H1 (cell line): ENCODE results near the gene PTPRO. TPM values are rescaled to one million over a fixed set of nuclear protein-coding genes. Genes with fewer than 3 reads are reported as not detected.

ENCODE experiments used
- CTCF ChIA-PET: fragments of 300-600 bp; sonication (Branson Sonifier 250); formaldehyde crosslinking; loops from one replicate; lab custom pipeline; 2021; ENCODE audit not compliant: partially characterized antibody; lab: Charles Lee
- POLR2A ChIA-PET: fragments of 300-600 bp; sonication (Branson Sonifier 250); formaldehyde crosslinking; loops from one replicate; lab custom pipeline; 2021; ENCODE audit warnings: inconsistent platforms; ENCODE audit not compliant: partially characterized antibody; lab: Charles Lee
- DNase-seq, 2 experiments: peaks; one replicate each; pipeline versions ENCODE4 v3.0.0 to v3.0.0-alpha.2; 2010 to 2022; ENCODE audit warnings: low spot score in 2 of 2, low read depth in 1 of 2, mixed read lengths in 1 of 2
- FAIRE-seq: peaks from 2 replicates; lab custom pipeline; 2011; peaks lifted over from hg19 to GRCh38; lab: Jason Lieb, UNC
- H2AFZ ChIP-seq: 2 replicates; pipeline ENCODE4 v1.8.1; 2012; ENCODE audit warnings: low read length, inconsistent platforms
- H2AK5ac ChIP-seq: 2 replicates; pipeline ENCODE4 v1.6.1; 2013; ENCODE audit warnings: low read depth, low read length
- H2BK120ac ChIP-seq: replicated peaks from 2 replicates; pipeline ENCODE3; 2013; ENCODE audit warnings: low read depth, low read length, inconsistent platforms
- H2BK12ac ChIP-seq: 2 replicates; pipeline ENCODE4 v1.6.1; 2013; ENCODE audit warnings: low read depth, low read length
- H2BK15ac ChIP-seq: 2 replicates; pipeline ENCODE4 v1.6.1; 2013; ENCODE audit warnings: low read length
- H2BK20ac ChIP-seq: 2 replicates; pipeline ENCODE4 v1.6.1; 2013; ENCODE audit warnings: low read length
- H2BK5ac ChIP-seq: 2 replicates; pipeline ENCODE4 v1.6.1; 2013; ENCODE audit warnings: low read depth, low read length
- H3K14ac ChIP-seq: 2 replicates; pipeline ENCODE4 v1.6.1; 2013; ENCODE audit warnings: inconsistent platforms; ENCODE audit not compliant: insufficient read length
- H3K18ac ChIP-seq: 2 replicates; pipeline ENCODE4 v1.6.1; 2013; ENCODE audit warnings: low read length; ENCODE audit errors: extremely low read depth
- H3K23ac ChIP-seq: 2 replicates; pipeline ENCODE4 v1.6.1; 2013; ENCODE audit warnings: inconsistent platforms; ENCODE audit not compliant: insufficient read length
- H3K23me2 ChIP-seq: 2 replicates; pipeline ENCODE4 v1.6.1; 2013; ENCODE audit warnings: low read depth, low read length
- H3K27ac ChIP-seq: 2 replicates; pipeline ENCODE4 v1.6.1; 2011; ENCODE audit warnings: low read depth, low read length, inconsistent platforms
- H3K27me3 ChIP-seq, 4 experiments: replicated peaks in 1 of 4; 1 replicate in 1 of 4; 2 replicates in 3 of 4; pipeline versions ENCODE4 v1.6.1 to v1.8.1; 2011 to 2013; ENCODE audit warnings: low read length in 3 of 4, mild to moderate bottlenecking in 3 of 4, inconsistent platforms in 2 of 4, mixed read lengths in 2 of 4, moderate library complexity in 1 of 4; ENCODE audit not compliant: control insufficient read depth in 3 of 4, insufficient read depth in 3 of 4; ENCODE audit errors: extremely low read depth in 1 of 4
- H3K36me3 ChIP-seq, 4 experiments: 2 replicates each; pipeline versions ENCODE4 v1.6.1 to v1.8.1; 2011 to 2013; ENCODE audit warnings: mild to moderate bottlenecking in 4 of 4, low read length in 3 of 4, moderate library complexity in 2 of 4, control low read depth in 1 of 4, inconsistent platforms in 1 of 4; ENCODE audit not compliant: insufficient read depth in 4 of 4, control insufficient read depth in 2 of 4
- H3K4ac ChIP-seq: replicated peaks from 2 replicates; pipeline ENCODE3; 2013; ENCODE audit warnings: low read length, low read depth, mixed read lengths, inconsistent platforms; ENCODE audit not compliant: insufficient read length
- H3K4me1 ChIP-seq, 4 experiments: replicated peaks in 1 of 4; 1 replicate in 1 of 4; 2 replicates in 3 of 4; pipeline versions ENCODE4 v1.6.1 to v1.8.1; 2011 to 2013; ENCODE audit warnings: low read length in 3 of 4, inconsistent platforms in 2 of 4, mixed read lengths in 1 of 4; ENCODE audit not compliant: insufficient read depth in 4 of 4, control insufficient read depth in 3 of 4
- H3K4me2 ChIP-seq, 2 experiments: 2 replicates each; pipeline versions ENCODE4 v1.6.1 to v1.8.1; 2011 to 2013; ENCODE audit warnings: low read depth in 2 of 2, low read length in 2 of 2, control low read depth in 1 of 2, inconsistent platforms in 1 of 2, mild to moderate bottlenecking in 1 of 2; ENCODE audit not compliant: insufficient read depth in 1 of 2
- H3K4me3 ChIP-seq, 4 experiments: fragments of 200-600, 300-600 bp in 1 of 4; sonication (generic), shearing (Covaris generic), sonication (Bioruptor Twin) in 1 of 4; 2 replicates each; pipeline versions ENCODE4 v1.5.1 to v1.8.1; 2011 to 2016; ENCODE audit warnings: low read length in 4 of 4, low read depth in 3 of 4, control low read depth in 2 of 4, inconsistent platforms in 2 of 4, mild to moderate bottlenecking in 2 of 4, mixed read lengths in 1 of 4, moderate library complexity in 1 of 4; ENCODE audit not compliant: insufficient read depth in 2 of 4; ENCODE audit errors: extremely low read depth in 1 of 4
- H3K56ac ChIP-seq: replicated peaks from 2 replicates; pipeline ENCODE3; 2013; ENCODE audit warnings: low read depth, mild to moderate bottlenecking, mixed read lengths, low read length, inconsistent platforms; ENCODE audit not compliant: insufficient read length
- H3K79me1 ChIP-seq: 2 replicates; pipeline ENCODE4 v1.6.1; 2013; ENCODE audit warnings: low read depth, low read length, control low read depth
- H3K79me2 ChIP-seq, 2 experiments: 2 replicates each; pipeline versions ENCODE4 v1.6.1 to v1.8.1; 2012 to 2013; ENCODE audit warnings: low read length in 2 of 2, mild to moderate bottlenecking in 2 of 2, inconsistent platforms in 1 of 2; ENCODE audit not compliant: insufficient read depth in 2 of 2, control insufficient read depth in 1 of 2
- H3K9ac ChIP-seq, 4 experiments: replicated peaks in 1 of 4; 1 replicate in 1 of 4; 2 replicates in 3 of 4; pipeline versions ENCODE4 v1.6.1 to v1.8.1; 2011 to 2013; ENCODE audit warnings: low read depth in 3 of 4, low read length in 3 of 4, control low read depth in 2 of 4, mild to moderate bottlenecking in 2 of 4, moderate library complexity in 2 of 4, inconsistent platforms in 1 of 4; ENCODE audit errors: extremely low read depth in 1 of 4
- H3K9me3 ChIP-seq, 2 experiments: 2 replicates each; pipeline versions ENCODE4 v1.6.1 to v1.8.1; 2012 to 2013; ENCODE audit warnings: mild to moderate bottlenecking in 2 of 2, moderate library complexity in 2 of 2, control low read depth in 1 of 2, inconsistent platforms in 1 of 2, low read depth in 1 of 2, low read length in 1 of 2, mixed read lengths in 1 of 2; ENCODE audit not compliant: insufficient read depth in 2 of 2
- H4K20me1 ChIP-seq, 2 experiments: replicated peaks in 1 of 2; 2 replicates each; pipeline versions ENCODE3 to v1.8.1; 2011 to 2013; ENCODE audit warnings: inconsistent platforms in 2 of 2, low read length in 2 of 2, mild to moderate bottlenecking in 1 of 2; ENCODE audit not compliant: insufficient read depth in 2 of 2, control insufficient read depth in 1 of 2
- H4K5ac ChIP-seq: 2 replicates; pipeline ENCODE4 v1.6.1; 2013; ENCODE audit warnings: low read length, low read depth, mixed read lengths, inconsistent platforms; ENCODE audit not compliant: insufficient read length
- H4K8ac ChIP-seq: 2 replicates; pipeline ENCODE4 v1.8.0; 2013; ENCODE audit warnings: mild to moderate bottlenecking, moderate library complexity, low read length, inconsistent platforms; ENCODE audit not compliant: insufficient read depth; ENCODE audit errors: extremely low read depth
- H4K91ac ChIP-seq: replicated peaks from 2 replicates; pipeline ENCODE3; 2013; ENCODE audit warnings: low read length, mixed read lengths, inconsistent platforms; ENCODE audit not compliant: insufficient read length
- CHD1 ChIP-seq: IDR thresholded peaks from 2 replicates; pipeline ENCODE4 v1.6.1; 2012; ENCODE audit warnings: low read depth, low read length, improper control_type of control experiment
- CHD2 ChIP-seq: IDR thresholded peaks from 2 replicates; pipeline ENCODE4 v1.6.1; 2012; ENCODE audit warnings: low read length, improper control_type of control experiment
- CREB1 ChIP-seq: IDR thresholded peaks from 2 replicates; pipeline ENCODE4 v1.6.1; 2012; ENCODE audit warnings: inconsistent platforms
- CTBP2 ChIP-seq: IDR thresholded peaks from 2 replicates; pipeline ENCODE4 v1.7.0; 2011; ENCODE audit warnings: borderline replicate concordance, mild to moderate bottlenecking, moderate library complexity, mixed read lengths, low read length; ENCODE audit not compliant: insufficient read depth, insufficient read length
- EP300 ChIP-seq, 2 experiments: IDR thresholded peaks; 1 replicate in 1 of 2; 2 replicates in 1 of 2; pipeline ENCODE4 v1.6.1; 2011 to 2012; ENCODE audit warnings: low read depth in 2 of 2, low read length in 2 of 2, mild to moderate bottlenecking in 2 of 2, borderline replicate concordance in 1 of 2, inconsistent platforms in 1 of 2, moderate library complexity in 1 of 2
- EZH2 ChIP-seq: fragments of 200-600 bp; sonication (generic); IDR thresholded peaks from 2 replicates; pipeline ENCODE4 v1.7.1; 2012; ENCODE audit warnings: low read depth, mild to moderate bottlenecking, moderate library complexity, low read length, inconsistent platforms; ENCODE audit not compliant: severe bottlenecking
- GABPA ChIP-seq: IDR thresholded peaks from 2 replicates; pipeline ENCODE4 v1.6.1; 2011; ENCODE audit warnings: mild to moderate bottlenecking, low read length, moderate library complexity, borderline replicate concordance; ENCODE audit not compliant: insufficient read depth
- JUN ChIP-seq: IDR thresholded peaks from 2 replicates; pipeline ENCODE4 v1.6.1; 2011; ENCODE audit warnings: low read depth, mild to moderate bottlenecking, improper control_type of control experiment, low read length
- KDM5A ChIP-seq: fragments of 200-600 bp; IDR thresholded peaks from 2 replicates; pipeline ENCODE4 v1.7.1; 2012; ENCODE audit warnings: mild to moderate bottlenecking, low read length, inconsistent platforms, mixed read lengths
- PHF8 ChIP-seq: fragments of 200-600 bp; sonication (generic); conservative IDR thresholded peaks from 2 replicates; pipeline ENCODE4 v1.7.1; 2012; ENCODE audit warnings: low read depth, mild to moderate bottlenecking, inconsistent platforms, low read length, moderate library complexity
- RBBP5 ChIP-seq: IDR thresholded peaks from 2 replicates; pipeline ENCODE4 v1.7.1; 2012; ENCODE audit warnings: low read depth, mild to moderate bottlenecking, inconsistent platforms, low read length, moderate library complexity, borderline replicate concordance
- RFX5 ChIP-seq: IDR thresholded peaks from 2 replicates; pipeline ENCODE4 v1.6.1; 2011; ENCODE audit warnings: low read depth, low read length, improper control_type of control experiment, borderline replicate concordance
- SRF ChIP-seq: IDR thresholded peaks from 2 replicates; pipeline ENCODE4 v1.6.1; 2011; ENCODE audit warnings: mild to moderate bottlenecking, low read depth, low read length, moderate library complexity
- SUZ12 ChIP-seq: fragments of 200-600 bp; sonication (generic); IDR thresholded peaks from 2 replicates; pipeline ENCODE4 v1.6.1; 2012; ENCODE audit warnings: mild to moderate bottlenecking, inconsistent platforms, low read length, moderate library complexity, mixed read lengths
- TCF12 ChIP-seq: IDR thresholded peaks from 2 replicates; pipeline ENCODE4 v1.6.1; 2011; ENCODE audit warnings: low read depth, mild to moderate bottlenecking, low read length
- YY1 ChIP-seq: IDR thresholded peaks from 2 replicates; pipeline ENCODE4 v1.6.1; 2011; ENCODE audit warnings: low read depth, mild to moderate bottlenecking, low read length
- WGBS, 2 experiments: shearing (Covaris generic) in 1 of 2; methylation state at CpG; one replicate each; pipeline versions ENCODE4 v1.1.6 to v1.1.7; 2013 to 2015; ENCODE audit warnings: low lambda C conversion rate in 2 of 2, mixed read lengths in 2 of 2, inconsistent platforms in 1 of 2, low coverage in 1 of 2, missing lambda C conversion rate in 1 of 2; ENCODE audit not compliant: insufficient replicate concordance in 2 of 2, insufficient coverage in 1 of 2, insufficient read length in 1 of 2; ENCODE audit errors: extremely low coverage in 1 of 2, missing lambda C conversion rate in 1 of 2; 5-methylcytosine and 5-hydroxymethylcytosine counted together
- polyA plus RNA-seq, 7 experiments: library from polyadenylated mRNA; depleted of rRNA in 3 of 7; stranded (reverse) in 5 of 7; unstranded in 2 of 7; fragments of >200 nt in 5 of 7; fragments of 200-250 nt in 2 of 7; gene quantifications; 1 replicate in 5 of 7; 2 replicates in 1 of 7; 4 replicates in 1 of 7; pipeline versions ENCODE4 v1.2.1 to v1.2.3, GENCODE V29; 2011 to 2013; ENCODE audit warnings: missing spikeins in 2 of 7, mixed read lengths in 2 of 7
- total RNA-seq: library from RNA; stranded (reverse); fragmentation: NEBNext Ultra II Directional; extraction: Animal tissue kit (Norgen Biotek cat#: 25700); gene quantifications from 2 replicates; pipeline ENCODE4 v1.2.1, GENCODE V29; 2021

Gene PTPRO
- total and polyA plus RNA-seq, 2 of the 8 experiments (the other 6 are each of a cell fraction or from before 2014, with no cell fraction given) = 0.73 to 1.7 TPM

GRCh38 chr12:15646581-15646980 is 324.3 kb downstream of the PTPRO start:
- H2BK20ac ChIP-seq = no peak overlapping the region
- H2BK12ac ChIP-seq = no peak overlapping the region
- no peaks in the 10 kb centered on the region for H3K4me1 ChIP-seq
- no peaks in the 10 kb centered on the region for H4K20me1 ChIP-seq
- no peak overlapping the region for H3K4me3 ChIP-seq
- no peak overlapping the region for H4K91ac ChIP-seq
- no peak overlapping the region for H3K9ac ChIP-seq
- no peaks in the 10 kb centered on the region for H3K23me2 ChIP-seq
- H3K79me1 ChIP-seq = no peaks in the 10 kb centered on the region
- no peak overlapping the region for H4K5ac ChIP-seq
- no peak overlapping the region for H3K23ac ChIP-seq
- H3K27ac ChIP-seq = no peak overlapping the region
- H3K27me3 ChIP-seq = no peaks in the 10 kb centered on the region
- no peaks in the 10 kb centered on the region for H3K9me3 ChIP-seq
- CTCF ChIA-PET = no interaction called here
- H2AFZ ChIP-seq = no peak overlapping the region
- H3K18ac ChIP-seq = no peak overlapping the region
- no peak overlapping the region for H3K4me2 ChIP-seq
- no peak overlapping the region for H3K4ac ChIP-seq
- WGBS, 2 experiments = 0% methylated on average over 1 of the region's 1 CpG; no CpG with 5 or more reads in 1 of the 2 experiments
- FAIRE-seq = no peak
- H3K36me3 ChIP-seq = no peaks in the 10 kb centered on the region
- H3K14ac ChIP-seq = no peak overlapping the region
- H2BK15ac ChIP-seq = no peak overlapping the region
- H2BK5ac ChIP-seq = no peak overlapping the region
- H3K56ac ChIP-seq = no peak overlapping the region
- no peak overlapping the region for H2AK5ac ChIP-seq
- POLR2A ChIA-PET = no interaction called here
- no peak overlapping the region for H2BK120ac ChIP-seq
- no peak overlapping the region for H4K8ac ChIP-seq
- no peaks in the 10 kb centered on the region for H3K79me2 ChIP-seq
- no peak for DNase-seq
- TF ChIP-seq GABPA (no peak), JUN (no peak), CHD1 (no peak), PHF8 (no peak), CHD2 (no peak), CREB1 (no peak), SRF (no peak), RBBP5 (no peak), KDM5A (no peak), RFX5 (no peak), SUZ12 (no peak), CTBP2 (no peak), YY1 (no peak), EP300 (IDR thresholded peaks at IDR 0.05; ENCODE audit: borderline replicate concordance in 1 of 2, low read depth in 2 of 2, low read length in 2 of 2) (no peak), EZH2 (no peak), TCF12 (no peak)
